ENCODE measurements around the gene TMEM220. TPM values are rescaled to one million over a fixed set of nuclear protein-coding genes. Genes with fewer than 3 reads are reported as not detected.
A peak's percentile ranks its signal among the peaks of the same experiment; 100 is the strongest.

TMEM220 gene
- 1 to 10 TPM; 1.7 to 3.0 (median 1.8) TPM for total RNA-seq

GRCh38 chr17:10729334-10730193, at the start of gene TMEM220:
TSS of gene TMEM220 (minus strand) at chr17:10730023. CDS start at chr17:10729851, 172 bp downstream.
- H3K36me3 Mint-ChIP-seq (ENCODE audit: insufficient read depth), result no peaks in the 10 kb centered on the region
- DNase-seq (peak; percentile 45), ATAC-seq (peak; percentile 65 to 69)
- H3K9me3 Mint-ChIP-seq, result no peaks in the 10 kb centered on the region
- H3K4me1 Mint-ChIP-seq (ENCODE audit: low read depth), result peaks cover 23% of the 10 kb centered on the region
- no peaks in the 10 kb centered on the region for H3K27me3 Mint-ChIP-seq (ENCODE audit: low read depth)
- H3K4me3 Mint-ChIP-seq, result peak within 1 kb of the TSS; percentile 92

- no peak overlapping the region for H3K4me3 Mint-ChIP-seq
- H3K4me1 Mint-ChIP-seq (ENCODE audit: low read depth), result no peaks in the 10 kb centered on the region
Observed at GRCh38 chr17:10779609-10780008, 49.8 kb upstream of the TMEM220 start.

GRCh38 chr17:10777890-10778289, 48.1 kb upstream of the TMEM220 start:
- Mint-ChIP-seq H3K36me3 (ENCODE audit: insufficient read depth) (no peaks in the 10 kb centered on the region), H3K9me3 (peaks cover 9% of the 10 kb centered on the region), H3K27me3 (ENCODE audit: low read depth) (no peaks in the 10 kb centered on the region), H3K4me3 (no peak overlapping the region), H3K4me1 (ENCODE audit: low read depth) (no peaks in the 10 kb centered on the region)
- ATAC-seq (no peak), DNase-seq (no peak)

More at GRCh38 chr17:10779609-10780008, 49.8 kb upstream of the TMEM220 start:
- no peaks in the 10 kb centered on the region for H3K36me3 Mint-ChIP-seq (ENCODE audit: insufficient read depth)
- ATAC-seq (no peak), DNase-seq (no peak)
- H3K27me3 Mint-ChIP-seq (ENCODE audit: low read depth), result no peaks in the 10 kb centered on the region
- H3K9me3 Mint-ChIP-seq, result peaks cover 13% of the 10 kb centered on the region

- Mint-ChIP-seq H3K4me3 (no peak overlapping the region), H3K9me3 (peaks cover 6% of the 10 kb centered on the region), H3K27me3 (ENCODE audit: low read depth) (no peaks in the 10 kb centered on the region), H3K36me3 (ENCODE audit: insufficient read depth) (no peaks in the 10 kb centered on the region), H3K4me1 (ENCODE audit: low read depth) (no peaks in the 10 kb centered on the region)
- ATAC-seq (no peak), DNase-seq (no peak)
Observed at GRCh38 chr17:10777131-10777807, 47.4 kb upstream of the TMEM220 start.

GRCh38 chr17:10776381-10776780, 46.6 kb upstream of the TMEM220 start:
- no peaks in the 10 kb centered on the region for H3K4me1 Mint-ChIP-seq (ENCODE audit: low read depth)
- peaks cover 7% of the 10 kb centered on the region for H3K9me3 Mint-ChIP-seq
- no peaks in the 10 kb centered on the region for H3K36me3 Mint-ChIP-seq (ENCODE audit: insufficient read depth)
- no peaks in the 10 kb centered on the region for H3K27me3 Mint-ChIP-seq (ENCODE audit: low read depth)
- H3K4me3 Mint-ChIP-seq, result no peak overlapping the region
- ATAC-seq (no peak), DNase-seq (no peak)

- Mint-ChIP-seq H3K9me3 (peaks cover 9% of the 10 kb centered on the region), H3K27me3 (ENCODE audit: low read depth) (no peaks in the 10 kb centered on the region), H3K36me3 (ENCODE audit: insufficient read depth) (peaks cover under 1% of the 10 kb centered on the region), H3K4me1 (ENCODE audit: low read depth) (no peaks in the 10 kb centered on the region), H3K4me3 (no peak overlapping the region)
- ATAC-seq (no peak), DNase-seq (no peak)
Observed at GRCh38 chr17:10775740-10776356, 46.0 kb upstream of the TMEM220 start.

- Mint-ChIP-seq H3K9me3 (peaks cover 9% of the 10 kb centered on the region), H3K4me3 (no peak overlapping the region), H3K36me3 (ENCODE audit: insufficient read depth) (peaks cover 2% of the 10 kb centered on the region), H3K27me3 (ENCODE audit: low read depth) (no peaks in the 10 kb centered on the region), H3K4me1 (ENCODE audit: low read depth) (no peaks in the 10 kb centered on the region)
- ATAC-seq, result no peak
- no peak for DNase-seq
Observed at GRCh38 chr17:10775058-10775457, 45.2 kb upstream of the TMEM220 start.

GRCh38 chr17:10773391-10773790, 43.6 kb upstream of the TMEM220 start:
- DNase-seq, result no peak
- Mint-ChIP-seq H3K27me3 (ENCODE audit: low read depth) (no peaks in the 10 kb centered on the region), H3K9me3 (peaks cover 9% of the 10 kb centered on the region), H3K4me3 (no peak overlapping the region), H3K4me1 (ENCODE audit: low read depth) (no peaks in the 10 kb centered on the region), H3K36me3 (ENCODE audit: insufficient read depth) (peaks cover 2% of the 10 kb centered on the region)
- no peak for ATAC-seq

- no peak for ATAC-seq
- Mint-ChIP-seq H3K36me3 (ENCODE audit: insufficient read depth) (peaks cover 2% of the 10 kb centered on the region), H3K9me3 (peaks cover 9% of the 10 kb centered on the region)
Observed at GRCh38 chr17:10772425-10773380, 42.9 kb upstream of the TMEM220 start.

GRCh38 chr17:10771148-10771547, 41.3 kb upstream of the TMEM220 start:
- peaks cover 2% of the 10 kb centered on the region for H3K36me3 Mint-ChIP-seq (ENCODE audit: insufficient read depth)
- no peaks in the 10 kb centered on the region for H3K4me1 Mint-ChIP-seq (ENCODE audit: low read depth)
- H3K4me3 Mint-ChIP-seq, result no peak overlapping the region
- no peaks in the 10 kb centered on the region for H3K27me3 Mint-ChIP-seq (ENCODE audit: low read depth)
- H3K9me3 Mint-ChIP-seq, result peaks cover 14% of the 10 kb centered on the region
- no peak for ATAC-seq
- no peak for DNase-seq

More at GRCh38 chr17:10772425-10773380, 42.9 kb upstream of the TMEM220 start:
- Mint-ChIP-seq H3K27me3 (ENCODE audit: low read depth) (no peaks in the 10 kb centered on the region), H3K4me3 (no peak overlapping the region), H3K4me1 (ENCODE audit: low read depth) (no peaks in the 10 kb centered on the region)
- peak; percentile 15 for DNase-seq

- H3K4me1 Mint-ChIP-seq (ENCODE audit: low read depth), result no peaks in the 10 kb centered on the region
- H3K4me3 Mint-ChIP-seq, result no peak overlapping the region
- no peaks in the 10 kb centered on the region for H3K27me3 Mint-ChIP-seq (ENCODE audit: low read depth)
- no peak for DNase-seq
- no peak for ATAC-seq
- peaks cover 16% of the 10 kb centered on the region for H3K9me3 Mint-ChIP-seq
- peaks cover 2% of the 10 kb centered on the region for H3K36me3 Mint-ChIP-seq (ENCODE audit: insufficient read depth)
Observed at GRCh38 chr17:10769840-10770239, 40.0 kb upstream of the TMEM220 start.

GRCh38 chr17:10768750-10769251, 39.0 kb upstream of the TMEM220 start:
- Mint-ChIP-seq H3K4me1 (ENCODE audit: low read depth) (no peaks in the 10 kb centered on the region), H3K27me3 (ENCODE audit: low read depth) (no peaks in the 10 kb centered on the region), H3K4me3 (no peak overlapping the region), H3K9me3 (peaks cover 16% of the 10 kb centered on the region), H3K36me3 (ENCODE audit: insufficient read depth) (peaks cover 2% of the 10 kb centered on the region)
- ATAC-seq (no peak), DNase-seq (no peak)

- no peaks in the 10 kb centered on the region for H3K27me3 Mint-ChIP-seq (ENCODE audit: low read depth)
- peaks cover 2% of the 10 kb centered on the region for H3K36me3 Mint-ChIP-seq (ENCODE audit: insufficient read depth)
- H3K9me3 Mint-ChIP-seq, result peaks cover 13% of the 10 kb centered on the region
- ATAC-seq, result no peak
- no peaks in the 10 kb centered on the region for H3K4me1 Mint-ChIP-seq (ENCODE audit: low read depth)
- no peak for DNase-seq
- no peak overlapping the region for H3K4me3 Mint-ChIP-seq
Observed at GRCh38 chr17:10767232-10767631, 37.4 kb upstream of the TMEM220 start.
